Lower leg skin (tissue), 4 donors: ENCODE results near the gene PEX5L. TPM values are rescaled to one million over a fixed set of nuclear protein-coding genes. Genes with fewer than 3 reads are reported as not detected.

Experiments used
- DNase-seq, 2 donors: peaks; one replicate each; pipeline ENCODE4 v3.0.0-alpha.2; 2019; ENCODE audit warnings: low spot score in 2 of 2
- H3K4me3 ChIP-seq: fragments of 200-600 bp; sonication (generic); 2 replicates; pipeline ENCODE4 v1.5.1; 2017; ENCODE audit warnings: mild to moderate bottlenecking, low read depth; ENCODE audit not compliant: poor library complexity, severe bottlenecking
- CTCF ChIP-seq, 3 donors: fragments of 450-650 bp; IDR thresholded peaks; one replicate each; pipeline ENCODE4 v1.5.1; 2016; ENCODE audit warnings: antibody characterized with exemption in 3 of 3, mild to moderate bottlenecking in 3 of 3, moderate library complexity in 2 of 3
- POLR2A ChIP-seq, 2 donors: fragments of 450-650 bp; IDR thresholded peaks; one replicate each; pipeline ENCODE4 v1.6.1; 2016 to 2017; ENCODE audit warnings: antibody characterized with exemption in 2 of 2, mild to moderate bottlenecking in 1 of 2, moderate library complexity in 1 of 2
- WGBS, 2 donors: methylation state at CpG; one replicate each; pipeline ENCODE4 v1.1.5; 2018; 5-methylcytosine and 5-hydroxymethylcytosine counted together
- intact Hi-C: fragments of 100-400 bp; cut with DNase I; formaldehyde crosslinking; loops from one replicate; pipeline ENCODE4 v1.15.0; 2023; ENCODE audit warnings: low total_unique reads
- total RNA-seq, 4 donors: library from RNA; depleted of rRNA; stranded (reverse); fragments of >200 nt; gene quantifications; one replicate each; pipeline ENCODE4 v1.1.0, GENCODE V29; 2016

Gene PEX5L
- total RNA-seq, 4 donors from 2014 or later, result not detected

- DNase-seq, result no peak
- 16 to 30% methylated on average over 2 of the region's 2 CpGs for WGBS, 2 donors
- intact Hi-C loops, result no loop called here
- H3K4me3 ChIP-seq, result no peak overlapping the region
- TF ChIP-seq POLR2A (IDR thresholded peaks at IDR 0.05) (no peak), CTCF (IDR thresholded peaks at IDR 0.05) (no peak)
Observed at GRCh38 chr3:179969525-179969924, 67.2 kb downstream of the PEX5L start.

DNA sequence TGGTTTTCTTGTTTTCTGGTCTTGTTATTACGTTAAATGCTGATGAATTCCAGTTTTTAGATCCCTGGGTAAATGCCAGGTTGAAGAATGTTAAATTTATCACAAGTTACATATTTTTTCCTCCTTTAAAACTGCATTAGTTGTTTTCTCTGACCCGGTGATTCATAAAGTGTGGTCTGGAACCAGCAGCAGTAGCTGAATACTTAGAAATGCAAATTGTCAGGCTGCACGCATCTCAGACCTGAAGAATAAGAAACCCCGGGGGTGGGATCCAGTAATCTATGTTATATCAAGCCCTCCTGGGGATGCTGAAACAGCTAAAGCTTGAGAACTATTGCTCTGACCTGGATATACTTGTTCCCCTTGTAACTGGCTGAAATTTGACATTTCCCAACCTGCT, 69.1 kb downstream of the PEX5L start:
- no peak overlapping the region for H3K4me3 ChIP-seq
- WGBS, 2 donors, result 67 to 71% methylated on average over 4 of the region's 4 CpGs
- DNase-seq, result no peak
- TF ChIP-seq CTCF (IDR thresholded peaks at IDR 0.05), result no peak
- no peak for TF ChIP-seq POLR2A (IDR thresholded peaks at IDR 0.05)
- intact Hi-C loops, result no loop called here

GRCh38 chr3:179964890-179965289, 71.8 kb downstream of the PEX5L start:
- TF ChIP-seq POLR2A (IDR thresholded peaks at IDR 0.05), result no peak
- TF ChIP-seq CTCF (IDR thresholded peaks at IDR 0.05), result no peak
- DNase-seq, result no peak
- WGBS, 2 donors, result 23 to 29% methylated on average over 3 of the region's 3 CpGs
- no peak overlapping the region for H3K4me3 ChIP-seq
- intact Hi-C loops, result no loop called here

DNA sequence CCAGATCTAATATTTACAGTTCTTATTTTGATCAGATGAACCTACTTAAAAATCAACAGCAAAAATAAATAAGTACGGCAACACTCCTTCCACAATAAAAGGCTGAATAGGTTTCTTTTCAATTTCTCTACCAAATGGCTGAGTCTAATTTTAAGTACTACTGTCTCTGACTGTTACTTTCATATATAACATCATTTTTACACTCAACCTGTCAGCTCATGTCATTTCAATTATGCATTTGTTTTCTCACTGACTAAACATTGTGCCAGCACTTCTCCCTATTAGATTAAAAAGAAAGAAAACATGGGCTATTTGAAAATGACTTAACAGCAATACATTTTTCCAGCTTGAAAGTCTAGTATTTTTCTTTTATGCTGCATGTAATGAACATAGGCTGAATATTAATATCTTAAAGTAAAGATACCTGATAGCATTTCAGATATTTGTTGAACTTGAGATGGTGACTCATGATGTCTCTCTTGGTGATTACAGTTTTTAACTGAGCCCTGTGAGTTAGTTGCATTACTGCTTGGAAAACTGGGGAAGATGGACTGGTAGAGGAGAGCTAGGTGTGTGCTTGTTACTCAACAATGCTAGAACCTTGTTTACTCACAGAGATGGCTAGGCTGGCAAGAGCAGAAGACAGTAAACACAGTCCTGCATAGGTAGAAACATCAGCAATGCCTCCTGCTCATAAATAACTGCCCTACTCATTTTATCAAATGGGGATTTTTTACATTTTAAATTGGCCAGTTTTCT, 73.9 kb downstream of the PEX5L start:
- DNase-seq, result no peak
- intact Hi-C loops, result no loop called here
- no peak overlapping the region for H3K4me3 ChIP-seq
- no peak for TF ChIP-seq POLR2A (IDR thresholded peaks at IDR 0.05)
- no peak for TF ChIP-seq CTCF (IDR thresholded peaks at IDR 0.05)
- WGBS, 2 donors, result 90 to 100% methylated on average over 1 of the region's 1 CpG

GRCh38 chr3:179961703-179962078, 75.0 kb downstream of the PEX5L start:
- 68 to 81% methylated on average over 5 of the region's 5 CpGs for WGBS, 2 donors

More at GRCh38 chr3:179961703-179962078, 75.0 kb downstream of the PEX5L start:
- H3K4me3 ChIP-seq, result no peak overlapping the region
- DNase-seq, result no peak
- intact Hi-C loops, result no loop called here
- TF ChIP-seq POLR2A (IDR thresholded peaks at IDR 0.05) (no peak), CTCF (IDR thresholded peaks at IDR 0.05) (no peak)
